Fibroblast of lung (primary cell): Measurements from ENCODE around the gene AFF2. TPM values are rescaled to one million over a fixed set of nuclear protein-coding genes. Genes with fewer than 3 reads are reported as not detected.

Source experiments
- DNase-seq, 2 donors: peaks; one replicate each; pipeline versions ENCODE4 v3.0.0 to v3.0.0-alpha.2; 2010; ENCODE audit warnings: low read depth in 2 of 2
- H2AFZ ChIP-seq: 2 replicates; pipeline ENCODE4 v1.5.1; 2012; ENCODE audit warnings: low read length, control low read depth, inconsistent platforms
- H3K27ac ChIP-seq: 2 replicates; pipeline ENCODE4 v1.5.1; 2011; ENCODE audit warnings: low read length, control low read depth; ENCODE audit not compliant: insufficient read depth
- H3K27me3 ChIP-seq: 2 replicates; pipeline ENCODE4 v1.5.1; 2011; ENCODE audit warnings: mild to moderate bottlenecking, low read length; ENCODE audit not compliant: control insufficient read depth, insufficient read depth
- H3K36me3 ChIP-seq: 2 replicates; pipeline ENCODE4 v1.5.1; 2011; ENCODE audit warnings: low read length; ENCODE audit not compliant: control insufficient read depth, insufficient read depth
- H3K4me1 ChIP-seq: 2 replicates; pipeline ENCODE4 v1.5.1; 2011; ENCODE audit warnings: low read length; ENCODE audit not compliant: control insufficient read depth, insufficient read depth; ENCODE audit errors: extremely low read depth
- H3K4me2 ChIP-seq: 2 replicates; pipeline ENCODE4 v1.5.1; 2011; ENCODE audit warnings: low read length, control low read depth; ENCODE audit not compliant: insufficient read depth; ENCODE audit errors: extremely low read depth
- H3K4me3 ChIP-seq, 4 experiments: fragments of 200-600 bp in 1 of 4; sonication (generic) in 1 of 4; replicated peaks in 1 of 4; 2 replicates each; pipeline ENCODE4 v1.5.1; 2011 to 2016; ENCODE audit warnings: low read length in 4 of 4, low read depth in 3 of 4, mild to moderate bottlenecking in 3 of 4, control low read depth in 2 of 4, inconsistent platforms in 1 of 4, mixed read lengths in 1 of 4; ENCODE audit not compliant: insufficient read depth in 1 of 4; ENCODE audit errors: control extremely low read depth in 1 of 4
- H3K79me2 ChIP-seq: 2 replicates; pipeline ENCODE4 v1.5.1; 2012; ENCODE audit warnings: mild to moderate bottlenecking, low read length, inconsistent platforms; ENCODE audit not compliant: control insufficient read depth, insufficient read depth
- H3K9ac ChIP-seq: 2 replicates; pipeline ENCODE4 v1.5.1; 2011; ENCODE audit warnings: mild to moderate bottlenecking, low read length, control low read depth; ENCODE audit not compliant: insufficient read depth
- H3K9me3 ChIP-seq: 2 replicates; pipeline ENCODE4 v1.5.1; 2012; ENCODE audit warnings: low read depth, low read length; ENCODE audit not compliant: control insufficient read depth, insufficient read depth
- H4K20me1 ChIP-seq: 2 replicates; pipeline ENCODE4 v1.5.1; 2011; ENCODE audit warnings: low read length; ENCODE audit not compliant: control insufficient read depth, insufficient read depth; ENCODE audit errors: extremely low read depth
- EZH2 ChIP-seq: IDR thresholded peaks from 2 replicates; pipeline ENCODE4 v1.5.1; 2012; ENCODE audit warnings: low read length, control low read depth, mild to moderate bottlenecking; ENCODE audit errors: missing control alignments
- polyA plus RNA-seq, 2 donors: library from polyadenylated mRNA; depleted of rRNA in 1 of 2; stranded (reverse) in 1 of 2; unstranded in 1 of 2; fragments of >200 nt; gene quantifications; 2 replicates each; pipeline ENCODE4 v1.2.1, GENCODE V29; 2011 to 2012; ENCODE audit warnings: missing spikeins in 1 of 2
- total RNA-seq: library from RNA; depleted of rRNA; stranded (reverse); fragments of >200 nt; gene quantifications from 2 replicates; pipeline ENCODE4 v1.2.1, GENCODE V29; 2014
- TF ChIP-seq, protein P1 (sequence below), 2 donors: IDR thresholded peaks in 1 of 2; conservative IDR thresholded peaks in 1 of 2; 1 replicate in 1 of 2; 2 replicates in 1 of 2; pipeline ENCODE4 v1.5.1; 2011 to 2012; ENCODE audit warnings: low read length in 2 of 2, control low read depth in 1 of 2, inconsistent platforms in 1 of 2, low read depth in 1 of 2, mild to moderate bottlenecking in 1 of 2

The AFF2 gene
- total and polyA plus RNA-seq, 2 donors (not counting 1 experiment from before 2014, with no cell fraction given) = under 0.01 to 0.05 TPM

DNA sequence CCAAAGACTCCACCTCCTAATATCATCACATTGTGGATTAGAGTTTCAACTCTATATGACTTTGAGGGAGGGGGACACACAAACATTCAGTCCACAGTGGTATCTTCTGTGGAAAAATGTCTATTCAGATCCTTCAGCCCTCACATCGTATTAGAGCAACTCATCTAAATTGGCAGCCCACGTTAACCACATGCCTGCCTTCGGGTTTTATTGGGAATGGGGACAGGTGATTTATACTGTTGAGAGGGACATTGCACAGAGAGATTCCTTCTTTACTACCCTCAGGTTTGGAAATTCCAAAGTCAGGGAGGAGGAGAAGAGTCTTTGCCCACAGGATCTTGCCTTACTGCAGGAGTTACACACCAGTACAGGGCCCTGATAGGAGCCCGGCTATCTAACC, 372.5 kb downstream of the AFF2 start:
- DNase-seq = no peak
- Histone ChIP-seq H3K27ac (no peak overlapping the region), H3K4me2 (no peak overlapping the region), H3K27me3 (no peaks in the 10 kb centered on the region), H3K4me1 (peaks cover 5% of the 10 kb centered on the region), H3K9ac (no peak overlapping the region), H3K79me2 (no peaks in the 10 kb centered on the region), H3K9me3 (no peaks in the 10 kb centered on the region), H2AFZ (no peak overlapping the region), H4K20me1 (no peaks in the 10 kb centered on the region), H3K4me3 (no peak overlapping the region), H3K36me3 (no peaks in the 10 kb centered on the region)
- TF ChIP-seq, protein P1, sequence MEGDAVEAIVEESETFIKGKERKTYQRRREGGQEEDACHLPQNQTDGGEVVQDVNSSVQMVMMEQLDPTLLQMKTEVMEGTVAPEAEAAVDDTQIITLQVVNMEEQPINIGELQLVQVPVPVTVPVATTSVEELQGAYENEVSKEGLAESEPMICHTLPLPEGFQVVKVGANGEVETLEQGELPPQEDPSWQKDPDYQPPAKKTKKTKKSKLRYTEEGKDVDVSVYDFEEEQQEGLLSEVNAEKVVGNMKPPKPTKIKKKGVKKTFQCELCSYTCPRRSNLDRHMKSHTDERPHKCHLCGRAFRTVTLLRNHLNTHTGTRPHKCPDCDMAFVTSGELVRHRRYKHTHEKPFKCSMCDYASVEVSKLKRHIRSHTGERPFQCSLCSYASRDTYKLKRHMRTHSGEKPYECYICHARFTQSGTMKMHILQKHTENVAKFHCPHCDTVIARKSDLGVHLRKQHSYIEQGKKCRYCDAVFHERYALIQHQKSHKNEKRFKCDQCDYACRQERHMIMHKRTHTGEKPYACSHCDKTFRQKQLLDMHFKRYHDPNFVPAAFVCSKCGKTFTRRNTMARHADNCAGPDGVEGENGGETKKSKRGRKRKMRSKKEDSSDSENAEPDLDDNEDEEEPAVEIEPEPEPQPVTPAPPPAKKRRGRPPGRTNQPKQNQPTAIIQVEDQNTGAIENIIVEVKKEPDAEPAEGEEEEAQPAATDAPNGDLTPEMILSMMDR (conservative IDR thresholded peaks at IDR 0.05 in 1 of 2, IDR thresholded peaks at IDR 0.05 in 1 of 2; ENCODE audit: low read depth in 1 of 2, low read length in 2 of 2) = no peak
- no peak for TF ChIP-seq EZH2

DNA sequence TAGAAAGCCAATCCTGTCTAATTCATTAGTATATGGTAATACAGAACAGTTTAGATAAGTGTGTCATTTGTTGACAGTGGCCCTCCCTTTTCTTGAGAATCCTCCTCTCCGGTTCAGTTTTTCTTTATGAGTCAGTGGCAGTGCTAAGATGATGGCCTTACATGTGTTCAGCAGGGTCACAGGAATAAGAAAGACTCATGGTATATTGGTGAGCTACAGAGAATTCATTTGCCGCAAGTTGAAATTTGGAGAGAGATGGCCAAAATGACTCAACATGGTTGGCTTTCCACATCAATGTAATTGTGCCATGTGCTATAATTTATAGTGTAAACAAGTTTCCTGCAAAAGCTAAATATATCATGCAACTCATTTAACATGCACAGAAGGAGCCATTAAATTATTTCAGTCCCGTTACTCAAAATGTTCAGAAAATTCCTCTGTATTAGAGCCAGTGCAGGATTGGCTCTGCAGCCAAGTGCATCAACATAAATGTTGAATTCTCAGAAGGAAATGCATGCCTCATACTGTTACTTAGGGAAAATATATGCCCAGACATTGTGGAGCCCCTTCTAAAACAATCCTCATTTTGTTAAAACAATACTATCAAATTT, 374.3 kb downstream of the AFF2 start:
- Histone ChIP-seq H3K27ac (no peak overlapping the region), H3K4me1 (peaks cover 5% of the 10 kb centered on the region), H3K36me3 (no peaks in the 10 kb centered on the region), H2AFZ (no peak overlapping the region), H3K4me2 (no peak overlapping the region), H3K4me3 (no peak overlapping the region), H3K9ac (no peak overlapping the region), H3K79me2 (no peaks in the 10 kb centered on the region), H4K20me1 (no peaks in the 10 kb centered on the region), H3K9me3 (no peaks in the 10 kb centered on the region), H3K27me3 (no peaks in the 10 kb centered on the region)
- DNase-seq = peak; percentile 69 to 85
- TF ChIP-seq EZH2 = no peak
- TF ChIP-seq, protein P1 (conservative IDR thresholded peaks at IDR 0.05 in 1 of 2, IDR thresholded peaks at IDR 0.05 in 1 of 2; ENCODE audit: low read depth in 1 of 2, low read length in 2 of 2) = no peak

DNA sequence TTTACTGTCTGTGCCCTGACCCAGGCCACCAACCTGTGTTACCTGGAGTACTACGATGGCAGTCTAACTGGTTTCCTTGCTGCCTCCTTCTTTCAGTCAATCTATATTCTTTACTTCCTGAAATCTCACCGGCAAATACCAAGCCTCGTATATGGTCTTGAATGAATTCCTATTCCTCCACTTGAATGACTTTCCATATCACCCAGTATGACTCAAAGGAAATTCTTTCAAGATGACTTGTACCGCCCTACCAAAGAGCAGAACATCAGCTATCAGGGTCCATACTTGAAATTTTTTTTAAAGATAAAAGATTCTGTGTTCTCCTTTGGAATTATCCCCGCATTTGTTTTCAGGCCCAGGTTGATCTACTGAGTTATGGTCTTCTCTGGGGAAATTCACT, 378.0 kb downstream of the AFF2 start:
- DNase-seq = peak; percentile 23 to 86
- H3K4me2 ChIP-seq = no peak overlapping the region
- no peak for TF ChIP-seq EZH2
- TF ChIP-seq, protein P1 (conservative IDR thresholded peaks at IDR 0.05 in 1 of 2, IDR thresholded peaks at IDR 0.05 in 1 of 2; ENCODE audit: low read depth in 1 of 2, low read length in 2 of 2) = no peak
- no peak overlapping the region for H2AFZ ChIP-seq
- no peaks in the 10 kb centered on the region for H3K4me1 ChIP-seq
- no peaks in the 10 kb centered on the region for H3K9me3 ChIP-seq
- H3K27ac ChIP-seq = peak overlapping the region; percentile 18
- no peaks in the 10 kb centered on the region for H3K79me2 ChIP-seq
- no peaks in the 10 kb centered on the region for H3K27me3 ChIP-seq
- H3K4me3 ChIP-seq = no peak overlapping the region
- H3K9ac ChIP-seq = no peak overlapping the region
- H4K20me1 ChIP-seq = no peaks in the 10 kb centered on the region
- no peaks in the 10 kb centered on the region for H3K36me3 ChIP-seq
